Naive thymus-derived CD4-positive, alpha-beta T cell (primary cell): Measurements from ENCODE around the gene TFPI. TPM values are rescaled to one million over a fixed set of nuclear protein-coding genes. Genes with fewer than 3 reads are reported as not detected.

Experiments
- ATAC-seq: fragments of 150-1000 bp; cut with Tn5 transposase; 2 replicates; pipeline ENCODE4 v1.10.0; 2021; ENCODE audit warnings: mild to moderate bottlenecking, moderate library complexity
- CTCF ChIA-PET: fragments of 350-600 bp; sonication (Branson Sonifier 250); formaldehyde crosslinking; loops from one replicate; lab custom pipeline; 2021; ENCODE audit warnings: antibody characterized with exemption; lab: Charles Lee
- POLR2A ChIA-PET: fragments of 350-600 bp; sonication (Branson Sonifier 250); formaldehyde crosslinking; loops from one replicate; lab custom pipeline; 2021; ENCODE audit warnings: antibody characterized with exemption, inconsistent platforms; lab: Charles Lee
- DNase-seq, 9 donors: peaks; one replicate each; pipeline versions ENCODE4 v3.0.0 to v3.0.0-alpha.2; 2020 to 2022; ENCODE audit warnings: mixed read lengths in 1 of 9
- H3K27ac ChIP-seq: one replicate; pipeline ENCODE4 v1.7.0; 2013; ENCODE audit warnings: mild to moderate bottlenecking, low read depth, low read length, moderate library complexity
- H3K27me3 ChIP-seq, 2 donors: one replicate each; pipeline ENCODE4 v1.7.0; 2013; ENCODE audit warnings: low read length in 2 of 2, mild to moderate bottlenecking in 2 of 2, moderate library complexity in 2 of 2; ENCODE audit not compliant: control insufficient read depth in 2 of 2, insufficient read depth in 2 of 2
- H3K36me3 ChIP-seq, 3 experiments: 1 replicate in 2 of 3; 2 replicates in 1 of 3; pipeline ENCODE4 v1.7.0; 2013; ENCODE audit warnings: low read length in 3 of 3, mild to moderate bottlenecking in 3 of 3, moderate library complexity in 1 of 3; ENCODE audit not compliant: insufficient read depth in 3 of 3, control insufficient read depth in 2 of 3
- H3K4me1 ChIP-seq, 2 donors: one replicate each; pipeline ENCODE4 v1.7.0; 2013; ENCODE audit warnings: low read length in 2 of 2, mild to moderate bottlenecking in 2 of 2, moderate library complexity in 1 of 2; ENCODE audit not compliant: control insufficient read depth in 2 of 2, insufficient read depth in 2 of 2
- H3K4me3 ChIP-seq: 2 replicates; pipeline ENCODE4 v1.7.0; 2013; ENCODE audit warnings: mild to moderate bottlenecking, low read length
- H3K9me3 ChIP-seq, 3 experiments: 1 replicate in 2 of 3; 2 replicates in 1 of 3; pipeline ENCODE4 v1.7.0; 2013; ENCODE audit warnings: low read length in 3 of 3; ENCODE audit not compliant: control insufficient read depth in 2 of 3
- H3K27ac Mint-ChIP-seq, 9 donors: one replicate each; pipeline ENCODE4 v1.8.0; 2020 to 2022; ENCODE audit warnings: mixed read lengths in 9 of 9, mild to moderate bottlenecking in 8 of 9, moderate library complexity in 5 of 9, inconsistent platforms in 2 of 9
- H3K27me3 Mint-ChIP-seq, 5 donors: one replicate each; pipeline ENCODE4 v1.8.0; 2021 to 2022; ENCODE audit warnings: mixed read lengths in 5 of 5, mild to moderate bottlenecking in 1 of 5
- H3K36me3 Mint-ChIP-seq, 5 donors: one replicate each; pipeline ENCODE4 v1.8.0; 2020 to 2022; ENCODE audit warnings: mixed read lengths in 5 of 5, mild to moderate bottlenecking in 3 of 5, inconsistent platforms in 1 of 5
- H3K4me1 Mint-ChIP-seq, 7 donors: one replicate each; pipeline ENCODE4 v1.8.0; 2020 to 2022; ENCODE audit warnings: mixed read lengths in 7 of 7, mild to moderate bottlenecking in 3 of 7, inconsistent platforms in 1 of 7
- H3K4me3 Mint-ChIP-seq, 10 donors: one replicate each; pipeline ENCODE4 v1.8.0; 2020 to 2022; ENCODE audit warnings: mild to moderate bottlenecking in 10 of 10, mixed read lengths in 10 of 10, moderate library complexity in 6 of 10, inconsistent platforms in 2 of 10
- H3K9me3 Mint-ChIP-seq, 11 donors: one replicate each; pipeline ENCODE4 v1.8.0; 2020 to 2022; ENCODE audit warnings: mixed read lengths in 11 of 11, mild to moderate bottlenecking in 4 of 11, inconsistent platforms in 1 of 11, moderate library complexity in 1 of 11
- intact Hi-C, 2 donors: fragments of 100-400 bp; cut with micrococcal nuclease; formaldehyde crosslinking; loops; one replicate each; pipeline ENCODE4 v1.15.1; 2023
- polyA plus RNA-seq, 2 donors: library from polyadenylated mRNA; unstranded; fragments of 300-500 nt; fragmentation: Illumina TruSeq; gene quantifications; one replicate each; pipeline ENCODE4 v1.2.3, GENCODE V29; 2021
- total RNA-seq, 6 experiments: library from RNA in 5 of 6; stranded (reverse) in 5 of 6; gene quantifications; 1 replicate in 5 of 6; 2 replicates in 1 of 6; pipeline ENCODE4 v1.2.3 and lab custom pipeline; 2021 to 2026

Gene TFPI
- total and polyA plus RNA-seq, 7 experiments from 2014 or later = 0.15 to 1.2 (median 0.56) TPM; not detected in 4

DNA sequence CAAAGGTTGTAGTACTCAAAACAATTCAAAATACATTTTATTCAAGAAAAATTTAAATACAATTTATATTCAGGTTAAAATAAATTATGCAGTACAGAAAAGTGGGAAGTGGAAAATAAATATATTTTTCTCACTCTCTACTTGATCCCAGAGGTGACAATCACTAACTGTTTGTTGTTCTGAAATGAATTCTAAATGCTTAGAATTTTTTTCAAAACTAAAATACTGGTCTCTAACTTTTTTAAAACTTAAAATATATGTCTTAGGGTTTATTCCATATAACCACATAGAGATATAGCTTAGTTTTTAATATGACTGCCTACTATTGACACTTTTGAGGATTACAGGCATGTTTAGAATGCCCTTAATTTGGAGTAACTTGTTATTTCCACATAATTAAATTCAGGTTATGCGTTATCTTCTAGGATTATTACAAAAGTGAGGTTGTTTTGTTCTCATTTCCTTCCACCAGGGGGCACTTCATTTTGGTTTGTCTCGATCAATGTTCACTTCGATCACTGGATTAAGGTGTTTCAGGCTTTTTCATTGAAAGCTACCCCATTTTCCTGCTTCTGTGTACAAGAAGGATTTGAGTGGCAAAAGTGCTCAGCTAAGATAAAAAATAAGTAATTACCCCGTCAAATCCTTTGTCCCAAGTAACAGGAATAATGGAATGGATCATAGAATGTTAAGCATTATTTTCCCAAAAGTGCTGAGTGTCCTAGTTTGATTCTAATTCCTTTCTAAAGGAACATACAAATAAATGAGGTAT is 27.1 kb upstream of the TFPI start:
- peaks cover 0 to 2% (median 0%) of the 10 kb centered on the region in 11 donors for H3K9me3 Mint-ChIP-seq
- H3K27ac ChIP-seq = no peak overlapping the region
- ATAC-seq (no peak), DNase-seq (peak in 5 of 9 donors; percentile 6 to 37 (median 18))
- no peaks in the 10 kb centered on the region for H3K36me3 ChIP-seq
- CTCF ChIA-PET = interaction anchor here (0.9 kb wide), 1 partner anchor 32 kb away, joined by 3 read pairs; no protein-coding TSS in a partner anchor
- intact Hi-C loops = loop anchor here (1.0 to 2.0 kb wide), 3 partner anchors 262 to 1831 kb away; no protein-coding TSS in a partner anchor
- H3K4me1 ChIP-seq = no peaks in the 10 kb centered on the region
- no peaks in the 10 kb centered on the region for H3K27me3 ChIP-seq
- peaks cover 0 to 2% (median 0%) of the 10 kb centered on the region in 5 donors for H3K36me3 Mint-ChIP-seq
- POLR2A ChIA-PET = no interaction called here
- no peak overlapping the region for H3K4me3 Mint-ChIP-seq
- no peak overlapping the region for H3K27ac Mint-ChIP-seq
- no peak overlapping the region for H3K4me3 ChIP-seq
- H3K27me3 Mint-ChIP-seq = peaks cover 0 to 5% (median 0%) of the 10 kb centered on the region in 5 donors
- H3K4me1 Mint-ChIP-seq = peaks cover 0 to 8% (median 7%) of the 10 kb centered on the region in 7 donors
- H3K9me3 ChIP-seq = no peaks in the 10 kb centered on the region

DNA sequence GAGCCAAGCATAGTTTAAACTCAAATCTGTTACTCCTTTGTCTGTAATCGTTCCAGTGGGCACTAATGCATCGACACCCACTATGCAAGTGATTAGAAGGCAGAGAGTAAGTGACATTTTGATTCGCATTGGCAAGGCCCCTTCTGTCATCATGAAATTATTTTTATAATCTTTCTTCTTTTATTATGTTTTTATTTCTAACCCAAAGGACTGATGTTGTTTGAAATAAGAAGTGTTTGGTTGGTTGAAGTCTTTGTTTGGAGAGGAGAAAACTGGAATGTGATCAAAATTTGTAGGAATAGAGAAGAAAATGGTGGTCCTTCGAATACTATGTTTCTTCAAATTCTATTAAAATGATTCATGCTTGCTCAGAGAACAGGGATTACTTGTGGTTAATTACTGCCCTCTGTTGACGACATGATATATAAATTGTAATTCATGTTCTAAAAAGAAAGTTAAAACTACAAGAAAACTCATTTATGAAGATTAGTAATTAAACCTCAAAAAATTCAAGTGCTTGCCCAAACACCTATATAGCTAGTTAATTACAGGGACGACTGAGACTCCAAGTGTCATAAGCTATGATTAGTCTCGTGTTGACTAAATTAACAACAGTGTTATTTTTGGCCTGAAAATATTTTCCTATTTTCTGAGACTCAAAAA is 26.4 kb upstream of the TFPI start:
- ChIA-PET POLR2A (no interaction called here), CTCF (no interaction called here)
- H3K36me3 ChIP-seq = no peaks in the 10 kb centered on the region
- H3K9me3 Mint-ChIP-seq = no peaks in the 10 kb centered on the region
- H3K4me1 ChIP-seq = no peaks in the 10 kb centered on the region
- no peak overlapping the region for H3K4me3 ChIP-seq
- H3K27ac Mint-ChIP-seq = no peak overlapping the region
- intact Hi-C loops = loop anchor here (1.0 to 2.0 kb wide), 4 partner anchors 80 to 1832 kb away; no protein-coding TSS in a partner anchor
- H3K27ac ChIP-seq = no peak overlapping the region
- DNase-seq = peak in 1 of 9 donors; percentile 3
- peaks cover 0 to 5% (median 3%) of the 10 kb centered on the region in 5 donors for H3K27me3 Mint-ChIP-seq
- H3K4me1 Mint-ChIP-seq = peaks cover 0 to 6% (median 4%) of the 10 kb centered on the region in 7 donors
- ATAC-seq = no peak
- no peaks in the 10 kb centered on the region for H3K36me3 Mint-ChIP-seq
- no peaks in the 10 kb centered on the region for H3K27me3 ChIP-seq
- H3K9me3 ChIP-seq = no peaks in the 10 kb centered on the region
- no peak overlapping the region for H3K4me3 Mint-ChIP-seq

DNA sequence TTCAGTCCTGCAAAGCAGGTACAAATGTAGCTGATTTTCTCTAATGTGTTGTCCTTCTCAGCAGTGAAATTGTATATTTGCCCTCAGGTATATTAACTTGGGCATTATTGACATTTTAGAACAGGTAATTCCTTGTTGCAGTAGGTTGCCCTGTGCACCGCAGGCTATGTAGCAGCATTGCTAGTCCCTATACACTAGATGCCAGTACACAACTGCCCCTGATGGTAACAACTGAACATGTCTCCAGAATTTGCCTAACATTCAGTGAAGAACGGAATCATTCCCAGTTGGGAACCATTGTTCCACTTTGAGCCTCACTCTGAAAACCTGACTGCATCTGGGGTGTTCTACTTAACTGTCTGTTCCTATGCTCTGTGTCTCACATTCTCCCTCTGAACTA is 23.1 kb upstream of the TFPI start:
- peaks cover 0 to 10% (median 3%) of the 10 kb centered on the region in 11 donors for H3K9me3 Mint-ChIP-seq
- no peak overlapping the region for H3K4me3 Mint-ChIP-seq
- Histone ChIP-seq H3K27ac (no peak overlapping the region), H3K4me3 (no peak overlapping the region), H3K4me1 (no peaks in the 10 kb centered on the region), H3K27me3 (no peaks in the 10 kb centered on the region), H3K36me3 (no peaks in the 10 kb centered on the region), H3K9me3 (no peaks in the 10 kb centered on the region)
- no peak overlapping the region for H3K27ac Mint-ChIP-seq
- H3K4me1 Mint-ChIP-seq = peaks cover 0 to 6% (median 4%) of the 10 kb centered on the region in 7 donors
- ATAC-seq (no peak), DNase-seq (no peak)
- intact Hi-C loops = no loop called here
- ChIA-PET CTCF (no interaction called here), POLR2A (no interaction called here)
- peaks cover 0 to 3% (median 0%) of the 10 kb centered on the region in 5 donors for H3K27me3 Mint-ChIP-seq
- no peaks in the 10 kb centered on the region for H3K36me3 Mint-ChIP-seq

DNA sequence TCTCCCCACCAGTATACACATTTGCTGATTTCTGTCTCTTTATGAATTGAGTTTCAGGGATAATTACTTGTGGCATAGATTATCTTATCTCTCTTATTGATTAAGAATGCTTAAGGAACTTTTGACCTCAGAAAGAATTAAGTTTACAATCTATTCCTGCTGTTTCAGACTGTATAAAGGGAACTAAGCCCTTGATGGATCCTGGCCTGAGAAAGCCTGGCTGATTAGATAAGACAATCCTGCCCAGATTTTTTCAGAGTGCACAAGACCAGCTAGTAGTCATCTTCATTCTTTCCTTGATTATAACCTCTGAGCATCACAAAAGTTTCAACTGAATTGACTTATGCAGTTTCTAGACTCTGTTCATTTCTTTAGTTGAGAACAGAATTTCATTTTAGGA is 22.7 kb upstream of the TFPI start:
- no peaks in the 10 kb centered on the region for H3K27me3 ChIP-seq
- Mint-ChIP-seq H3K4me3 (no peak overlapping the region), H3K27me3 (peaks cover 0 to 3% (median 0%) of the 10 kb centered on the region in 5 donors), H3K9me3 (peaks cover 0 to 14% (median 7%) of the 10 kb centered on the region in 11 donors), H3K4me1 (peaks cover 0 to 6% (median 4%) of the 10 kb centered on the region in 7 donors), H3K27ac (no peak overlapping the region), H3K36me3 (no peaks in the 10 kb centered on the region)
- CTCF ChIA-PET = no interaction called here
- no peaks in the 10 kb centered on the region for H3K9me3 ChIP-seq
- H3K27ac ChIP-seq = no peak overlapping the region
- H3K36me3 ChIP-seq = no peaks in the 10 kb centered on the region
- POLR2A ChIA-PET = no interaction called here
- intact Hi-C loops = no loop called here
- ATAC-seq (no peak), DNase-seq (no peak)
- H3K4me1 ChIP-seq = no peaks in the 10 kb centered on the region
- no peak overlapping the region for H3K4me3 ChIP-seq

DNA sequence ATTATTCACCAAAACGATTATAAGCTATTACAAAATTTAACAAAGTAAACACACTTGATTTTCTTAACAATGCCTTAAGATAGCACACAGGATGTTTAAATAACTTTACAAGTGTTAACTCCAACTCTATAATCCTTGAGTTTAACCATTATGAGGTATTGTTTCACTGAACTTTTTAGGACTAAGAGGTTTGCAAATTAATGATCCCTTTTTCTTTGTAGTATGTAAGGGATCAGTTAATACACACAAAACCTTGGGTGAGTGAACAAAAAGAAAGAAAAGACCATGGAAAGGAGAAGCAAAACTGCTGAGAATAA is 21.5 kb upstream of the TFPI start:
- DNase-seq = no peak
- no peaks in the 10 kb centered on the region for H3K4me1 Mint-ChIP-seq
- no peaks in the 10 kb centered on the region for H3K4me1 ChIP-seq
- H3K36me3 Mint-ChIP-seq = no peaks in the 10 kb centered on the region
- H3K27ac Mint-ChIP-seq = no peak overlapping the region
- H3K36me3 ChIP-seq = no peaks in the 10 kb centered on the region
- peaks cover 0 to 14% (median 8%) of the 10 kb centered on the region in 11 donors for H3K9me3 Mint-ChIP-seq
- no peak for ATAC-seq
- ChIA-PET CTCF (interaction anchor here (0.6 kb wide), 1 partner anchor 77 kb away, joined by 4 read pairs; no protein-coding TSS in a partner anchor), POLR2A (no interaction called here)
- H3K27me3 ChIP-seq = no peaks in the 10 kb centered on the region
- H3K9me3 ChIP-seq = no peaks in the 10 kb centered on the region
- H3K4me3 ChIP-seq = no peak overlapping the region
- peaks cover 0 to 3% (median 0%) of the 10 kb centered on the region in 5 donors for H3K27me3 Mint-ChIP-seq
- H3K4me3 Mint-ChIP-seq = no peak overlapping the region
- intact Hi-C loops = no loop called here
- no peak overlapping the region for H3K27ac ChIP-seq

DNA sequence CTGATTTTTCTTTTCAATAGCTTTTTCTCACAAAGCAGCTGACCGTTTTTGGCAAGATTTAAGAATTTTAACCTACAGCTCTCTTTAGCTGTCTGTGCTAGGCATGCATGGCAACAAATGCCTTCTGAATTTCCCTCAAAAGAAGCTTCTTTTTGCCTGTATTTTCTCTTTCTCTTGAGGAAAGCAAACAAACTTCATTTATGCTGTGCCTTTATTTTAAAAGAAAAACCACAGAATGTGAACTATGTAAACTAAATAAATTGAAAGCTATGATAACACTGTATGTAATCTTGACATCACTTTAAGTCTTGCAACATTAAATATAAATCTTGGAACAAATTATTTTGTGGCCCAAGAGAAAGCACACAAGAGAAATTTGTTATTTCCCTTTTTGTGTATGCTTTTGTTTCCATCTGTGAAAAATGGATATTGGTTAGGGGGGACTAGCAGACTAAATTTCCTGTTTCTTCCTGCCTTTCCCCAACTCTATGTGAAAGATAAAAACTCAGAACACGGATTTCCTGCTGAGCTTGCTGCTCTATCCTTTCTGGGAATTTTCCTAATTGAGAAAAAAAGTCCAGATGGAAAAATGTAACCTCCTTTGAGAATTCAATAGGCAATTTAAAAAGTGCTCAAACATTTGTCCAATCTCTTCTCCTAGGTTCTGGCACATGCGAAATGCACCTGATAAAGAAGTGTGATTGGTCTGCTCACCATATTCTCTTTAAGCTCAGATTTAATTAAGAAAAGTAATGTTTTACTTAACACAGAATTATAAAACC is 20.9 kb upstream of the TFPI start:
- H3K27me3 ChIP-seq = no peaks in the 10 kb centered on the region
- Mint-ChIP-seq H3K36me3 (no peaks in the 10 kb centered on the region), H3K4me3 (no peak overlapping the region), H3K27ac (no peak overlapping the region), H3K4me1 (no peaks in the 10 kb centered on the region), H3K9me3 (peaks cover 0 to 14% (median 8%) of the 10 kb centered on the region in 11 donors), H3K27me3 (peaks cover 0 to 3% (median 0%) of the 10 kb centered on the region in 5 donors)
- ATAC-seq = no peak
- no peak overlapping the region for H3K27ac ChIP-seq
- H3K4me1 ChIP-seq = no peaks in the 10 kb centered on the region
- no peaks in the 10 kb centered on the region for H3K36me3 ChIP-seq
- DNase-seq = no peak
- CTCF ChIA-PET = interaction anchor here (0.6 kb wide), 1 partner anchor 76 kb away, joined by 4 read pairs; no protein-coding TSS in a partner anchor
- H3K9me3 ChIP-seq = no peaks in the 10 kb centered on the region
- H3K4me3 ChIP-seq = no peak overlapping the region
- POLR2A ChIA-PET = no interaction called here
- intact Hi-C loops = no loop called here
